ENCODE results near the gene CLIC2. TPM values are rescaled to one million over a fixed set of nuclear protein-coding genes. Genes with fewer than 3 reads are reported as not detected.
A peak's percentile ranks its signal among the peaks of the same experiment; 100 is the strongest.

CLIC2 gene
- polyA plus RNA-seq, 2 of the 4 experiments (the other 2 are of a cell fraction), result 0.32 to 0.39 TPM

DNA sequence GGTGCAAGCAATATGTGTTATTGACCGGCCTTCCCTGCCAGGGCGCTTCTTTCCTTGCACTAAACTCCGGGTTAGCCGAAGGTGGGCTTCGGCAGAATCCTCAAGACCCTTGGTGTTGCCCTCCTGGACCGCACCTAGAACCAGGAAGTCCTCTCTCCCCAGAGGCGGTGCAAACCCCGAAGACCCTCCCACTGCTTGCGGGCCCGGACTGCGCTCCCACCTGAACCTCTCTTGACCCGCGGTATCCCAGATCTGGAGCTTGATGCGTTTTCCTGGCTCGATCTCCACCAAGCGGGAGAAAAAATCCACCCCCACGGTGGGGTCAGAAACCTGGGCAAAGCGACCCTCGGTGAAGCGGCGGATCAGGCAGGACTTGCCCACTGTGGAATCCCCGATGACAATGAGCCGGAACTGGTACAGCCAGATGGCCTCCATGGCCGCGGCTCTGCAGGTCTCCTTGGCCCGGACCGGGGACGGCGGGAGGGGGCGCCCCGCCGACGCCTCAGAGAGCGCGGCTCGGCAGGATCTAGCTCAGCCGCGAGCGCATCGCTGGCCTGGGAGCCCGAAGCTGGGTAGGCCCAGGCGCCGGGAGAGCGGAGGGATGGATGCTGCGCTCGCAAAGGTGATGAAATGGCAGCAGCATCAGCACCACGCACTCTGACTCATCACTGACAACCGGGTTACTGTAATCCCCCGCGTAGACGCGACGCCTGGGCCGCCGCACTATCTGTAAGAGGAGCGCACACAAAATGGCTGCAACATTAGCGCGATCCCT is 70.4 kb downstream of the CLIC2 start, which contains the start of gene RAB39B (continued):
- TF ChIP-seq, protein P1, sequence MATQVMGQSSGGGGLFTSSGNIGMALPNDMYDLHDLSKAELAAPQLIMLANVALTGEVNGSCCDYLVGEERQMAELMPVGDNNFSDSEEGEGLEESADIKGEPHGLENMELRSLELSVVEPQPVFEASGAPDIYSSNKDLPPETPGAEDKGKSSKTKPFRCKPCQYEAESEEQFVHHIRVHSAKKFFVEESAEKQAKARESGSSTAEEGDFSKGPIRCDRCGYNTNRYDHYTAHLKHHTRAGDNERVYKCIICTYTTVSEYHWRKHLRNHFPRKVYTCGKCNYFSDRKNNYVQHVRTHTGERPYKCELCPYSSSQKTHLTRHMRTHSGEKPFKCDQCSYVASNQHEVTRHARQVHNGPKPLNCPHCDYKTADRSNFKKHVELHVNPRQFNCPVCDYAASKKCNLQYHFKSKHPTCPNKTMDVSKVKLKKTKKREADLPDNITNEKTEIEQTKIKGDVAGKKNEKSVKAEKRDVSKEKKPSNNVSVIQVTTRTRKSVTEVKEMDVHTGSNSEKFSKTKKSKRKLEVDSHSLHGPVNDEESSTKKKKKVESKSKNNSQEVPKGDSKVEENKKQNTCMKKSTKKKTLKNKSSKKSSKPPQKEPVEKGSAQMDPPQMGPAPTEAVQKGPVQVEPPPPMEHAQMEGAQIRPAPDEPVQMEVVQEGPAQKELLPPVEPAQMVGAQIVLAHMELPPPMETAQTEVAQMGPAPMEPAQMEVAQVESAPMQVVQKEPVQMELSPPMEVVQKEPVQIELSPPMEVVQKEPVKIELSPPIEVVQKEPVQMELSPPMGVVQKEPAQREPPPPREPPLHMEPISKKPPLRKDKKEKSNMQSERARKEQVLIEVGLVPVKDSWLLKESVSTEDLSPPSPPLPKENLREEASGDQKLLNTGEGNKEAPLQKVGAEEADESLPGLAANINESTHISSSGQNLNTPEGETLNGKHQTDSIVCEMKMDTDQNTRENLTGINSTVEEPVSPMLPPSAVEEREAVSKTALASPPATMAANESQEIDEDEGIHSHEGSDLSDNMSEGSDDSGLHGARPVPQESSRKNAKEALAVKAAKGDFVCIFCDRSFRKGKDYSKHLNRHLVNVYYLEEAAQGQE (IDR thresholded peaks at IDR 0.05), result no peak
- peak; percentile 96; the same call in 1 of the 2 replicates for TF ChIP-seq KDM1A (IDR thresholded peaks at IDR 0.05; ENCODE audit: low read depth)
- TF ChIP-seq RAD21 (conservative IDR thresholded peaks at IDR 0.05 in 1 of 2, IDR thresholded peaks at IDR 0.05 in 1 of 2), result peak in 1 of 2 experiments; percentile 1; a peak in 2 of 5 replicates
- peak; percentile 23; the same call in 1 of the 2 replicates for TF ChIP-seq JUNB (IDR thresholded peaks at IDR 0.05)
- TF ChIP-seq KDM5A (IDR thresholded peaks at IDR 0.05), result peak; percentile 21; the same call in 1 of the 2 replicates
- TF ChIP-seq ZC3H11A (IDR thresholded peaks at IDR 0.05), result no peak
- TF ChIP-seq, protein P2, sequence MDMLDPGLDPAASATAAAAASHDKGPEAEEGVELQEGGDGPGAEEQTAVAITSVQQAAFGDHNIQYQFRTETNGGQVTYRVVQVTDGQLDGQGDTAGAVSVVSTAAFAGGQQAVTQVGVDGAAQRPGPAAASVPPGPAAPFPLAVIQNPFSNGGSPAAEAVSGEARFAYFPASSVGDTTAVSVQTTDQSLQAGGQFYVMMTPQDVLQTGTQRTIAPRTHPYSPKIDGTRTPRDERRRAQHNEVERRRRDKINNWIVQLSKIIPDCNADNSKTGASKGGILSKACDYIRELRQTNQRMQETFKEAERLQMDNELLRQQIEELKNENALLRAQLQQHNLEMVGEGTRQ (IDR thresholded peaks at IDR 0.05), result no peak
- TF ChIP-seq MAFK (IDR thresholded peaks at IDR 0.05; ENCODE audit: partially characterized antibody), result no peak
- TF ChIP-seq JUN (IDR thresholded peaks at IDR 0.05), result peak in 1 of 2 experiments; percentile 49; a peak in 1 of 5 replicates
- TF ChIP-seq, protein P3, sequence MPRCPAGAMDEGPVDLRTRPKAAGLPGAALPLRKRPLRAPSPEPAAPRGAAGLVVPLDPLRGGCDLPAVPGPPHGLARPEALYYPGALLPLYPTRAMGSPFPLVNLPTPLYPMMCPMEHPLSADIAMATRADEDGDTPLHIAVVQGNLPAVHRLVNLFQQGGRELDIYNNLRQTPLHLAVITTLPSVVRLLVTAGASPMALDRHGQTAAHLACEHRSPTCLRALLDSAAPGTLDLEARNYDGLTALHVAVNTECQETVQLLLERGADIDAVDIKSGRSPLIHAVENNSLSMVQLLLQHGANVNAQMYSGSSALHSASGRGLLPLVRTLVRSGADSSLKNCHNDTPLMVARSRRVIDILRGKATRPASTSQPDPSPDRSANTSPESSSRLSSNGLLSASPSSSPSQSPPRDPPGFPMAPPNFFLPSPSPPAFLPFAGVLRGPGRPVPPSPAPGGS (IDR thresholded peaks at IDR 0.05), result no peak
- TF ChIP-seq RFX5 (IDR thresholded peaks at IDR 0.05), result no peak
- no peak for TF ChIP-seq FOSB (CRISPR knock-in tag; IDR thresholded peaks at IDR 0.05)
- TF ChIP-seq NFE2L2 (conservative IDR thresholded peaks at IDR 0.05; ENCODE audit: low read length), result no peak
- TF ChIP-seq POLR2A (IDR thresholded peaks at IDR 0.05; ENCODE audit: low read length), result no peak

DNA sequence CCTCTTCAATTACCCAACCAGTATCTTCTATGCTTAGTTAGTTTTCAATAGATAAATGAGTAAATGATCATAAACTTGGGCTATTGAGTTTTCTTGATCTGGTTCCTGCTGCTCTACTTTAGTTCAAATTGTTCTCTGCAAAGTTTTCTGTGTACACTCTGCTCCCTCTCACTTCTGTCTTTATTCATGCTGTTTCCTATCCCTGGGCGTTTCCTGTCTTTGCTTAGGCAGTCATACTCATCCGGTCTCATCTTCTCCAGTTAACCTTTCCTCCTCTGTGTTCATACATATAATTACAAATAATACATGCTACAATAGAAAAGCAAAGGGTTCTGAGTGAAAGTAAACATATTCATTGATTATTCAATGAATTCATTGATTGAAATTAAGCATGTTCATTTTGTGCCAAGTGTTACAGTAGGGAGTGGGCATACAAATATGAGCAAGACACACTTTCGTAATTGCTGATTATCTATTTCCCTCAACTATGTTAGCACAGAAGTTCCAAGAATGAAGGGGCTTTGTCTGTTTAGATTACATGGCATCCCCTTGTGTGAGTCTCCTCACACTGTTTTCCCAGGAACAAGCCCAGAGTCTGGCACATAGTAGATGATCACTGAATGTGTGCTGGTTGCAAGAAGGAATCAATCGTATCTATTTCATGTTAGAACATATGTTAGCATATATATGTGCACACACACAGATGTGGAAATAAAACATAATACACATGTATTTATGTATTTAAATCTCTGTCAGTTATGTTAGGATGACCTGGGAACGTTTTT is 71.3 kb downstream of the CLIC2 start:
- H3K9me3 ChIP-seq, result no peaks in the 10 kb centered on the region
- POLR2A ChIA-PET, result no interaction called here
- WGBS (ENCODE audit: missing lambda C conversion rate), result 49% methylated on average over 5 of the region's 5 CpGs
- H3K4me2 ChIP-seq, result peak overlapping the region; percentile 78
- H3K4me3 ChIP-seq, result peak overlapping the region; percentile 55; the same call in 2 of the 3 replicates
- no peak for DNase-seq (ENCODE audit: low read depth in 1 of 2, low spot score in 1 of 2)
- ATAC-seq, result no peak
- H3K4me1 ChIP-seq, result 0 out of 3 replicates have a peak, but pooled peaks cover 3% of the 10 kb centered on the region
- no peak overlapping the region; a peak in 1 of 6 replicates for H3K27ac ChIP-seq
- CTCF ChIA-PET, result no interaction called here
- FAIRE-seq, result peak; percentile 89
- TF ChIP-seq CBX2 (IDR thresholded peaks at IDR 0.05; ENCODE audit: borderline replicate concordance, low read depth), result no peak
- no peak for TF ChIP-seq FOXS1 (CRISPR knock-in tag; IDR thresholded peaks at IDR 0.05)
- TF ChIP-seq, protein P1 (IDR thresholded peaks at IDR 0.05), result no peak
- TF ChIP-seq HOXB13 (CRISPR knock-in tag; IDR thresholded peaks at IDR 0.05; ENCODE audit: low read depth), result no peak
- no peak for TF ChIP-seq HOXA7 (CRISPR knock-in tag; IDR thresholded peaks at IDR 0.05)
- TF ChIP-seq NFE2L2 (conservative IDR thresholded peaks at IDR 0.05; ENCODE audit: low read length), result no peak
- TF ChIP-seq, protein P4, sequence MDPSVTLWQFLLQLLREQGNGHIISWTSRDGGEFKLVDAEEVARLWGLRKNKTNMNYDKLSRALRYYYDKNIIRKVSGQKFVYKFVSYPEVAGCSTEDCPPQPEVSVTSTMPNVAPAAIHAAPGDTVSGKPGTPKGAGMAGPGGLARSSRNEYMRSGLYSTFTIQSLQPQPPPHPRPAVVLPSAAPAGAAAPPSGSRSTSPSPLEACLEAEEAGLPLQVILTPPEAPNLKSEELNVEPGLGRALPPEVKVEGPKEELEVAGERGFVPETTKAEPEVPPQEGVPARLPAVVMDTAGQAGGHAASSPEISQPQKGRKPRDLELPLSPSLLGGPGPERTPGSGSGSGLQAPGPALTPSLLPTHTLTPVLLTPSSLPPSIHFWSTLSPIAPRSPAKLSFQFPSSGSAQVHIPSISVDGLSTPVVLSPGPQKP (IDR thresholded peaks at IDR 0.05; ENCODE audit: low read depth, low read length), result no peak
- no peak for TF ChIP-seq EHMT2 (IDR thresholded peaks at IDR 0.05; ENCODE audit: low read depth)
- TF ChIP-seq POLR2A (IDR thresholded peaks at IDR 0.05; ENCODE audit: low read length), result no peak
- no peak for TF ChIP-seq HEYL (CRISPR knock-in tag; IDR thresholded peaks at IDR 0.05)
- TF ChIP-seq ZSCAN20 (CRISPR knock-in tag; IDR thresholded peaks at IDR 0.05), result no peak
- no peak for TF ChIP-seq HOXB5 (CRISPR knock-in tag; IDR thresholded peaks at IDR 0.05)
- no peak for TF ChIP-seq BHLHE40 (IDR thresholded peaks at IDR 0.05; ENCODE audit: low read depth, low read length)
- no peak for TF ChIP-seq KDM1A (IDR thresholded peaks at IDR 0.05; ENCODE audit: low read depth)
- no peak for TF ChIP-seq ZC3H11A (IDR thresholded peaks at IDR 0.05)
- no peak for TF ChIP-seq JUN (IDR thresholded peaks at IDR 0.05)
